ENCODE measurements around the gene ZNF766. TPM values are rescaled to one million over a fixed set of nuclear protein-coding genes. Genes with fewer than 3 reads are reported as not detected.
A peak's percentile ranks its signal among the peaks of the same experiment; 100 is the strongest.
"Not testable (repeated sequence)": the region's sequence is repeated elsewhere in the genome, so short reads cannot be mapped to it uniquely, and the experiment has no call there.

Gene ZNF766
- total RNA-seq, 4 donors from 2014 or later: 5.7 to 21.8 (median 8.3) TPM

DNA sequence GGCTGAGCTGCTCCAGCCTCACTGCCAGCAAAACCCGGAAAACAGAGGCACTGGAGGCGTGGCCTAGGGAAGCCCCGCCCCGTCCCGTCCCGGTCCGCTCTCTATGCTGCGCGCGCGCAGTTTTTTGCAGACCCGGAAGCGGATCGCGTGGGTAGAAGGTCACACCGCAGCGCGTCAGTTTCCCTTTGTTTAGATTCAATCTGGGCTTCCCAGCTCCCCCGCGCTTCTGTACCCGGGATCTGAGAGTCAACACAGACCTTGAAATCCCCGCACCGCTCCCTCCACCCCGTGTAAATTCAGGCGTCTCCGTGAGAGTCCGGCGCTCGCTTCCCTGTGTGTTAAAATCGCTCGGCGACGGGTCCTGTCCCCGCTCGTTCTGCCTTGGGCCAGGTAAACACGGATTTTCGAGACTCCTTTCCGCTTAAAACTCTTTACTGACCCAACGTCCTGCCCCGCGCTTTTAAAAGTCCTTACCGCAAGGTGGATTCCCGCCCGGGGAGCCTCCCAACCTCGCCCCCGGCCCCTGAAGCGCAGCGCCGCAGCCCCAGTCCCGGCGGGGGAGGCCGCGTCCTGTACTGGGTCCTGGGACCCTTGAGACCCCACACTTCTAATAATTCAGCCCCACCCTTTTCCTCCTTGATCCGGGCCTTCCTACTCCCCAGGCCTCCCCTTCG is 66.9 kb downstream of the ZNF766 start, which contains the start of gene ZNF610:
Gene ZNF610, plus strand, starts transcription at position 127 of the 674 bp plus-strand sequence. CDS start 12,930 bp downstream, outside the sequence.
- DNase-seq (ENCODE audit: low spot score): peak; percentile 66
- peak; percentile 85 for ATAC-seq (ENCODE audit: low FRiP score)
- TF ChIP-seq, protein P1, sequence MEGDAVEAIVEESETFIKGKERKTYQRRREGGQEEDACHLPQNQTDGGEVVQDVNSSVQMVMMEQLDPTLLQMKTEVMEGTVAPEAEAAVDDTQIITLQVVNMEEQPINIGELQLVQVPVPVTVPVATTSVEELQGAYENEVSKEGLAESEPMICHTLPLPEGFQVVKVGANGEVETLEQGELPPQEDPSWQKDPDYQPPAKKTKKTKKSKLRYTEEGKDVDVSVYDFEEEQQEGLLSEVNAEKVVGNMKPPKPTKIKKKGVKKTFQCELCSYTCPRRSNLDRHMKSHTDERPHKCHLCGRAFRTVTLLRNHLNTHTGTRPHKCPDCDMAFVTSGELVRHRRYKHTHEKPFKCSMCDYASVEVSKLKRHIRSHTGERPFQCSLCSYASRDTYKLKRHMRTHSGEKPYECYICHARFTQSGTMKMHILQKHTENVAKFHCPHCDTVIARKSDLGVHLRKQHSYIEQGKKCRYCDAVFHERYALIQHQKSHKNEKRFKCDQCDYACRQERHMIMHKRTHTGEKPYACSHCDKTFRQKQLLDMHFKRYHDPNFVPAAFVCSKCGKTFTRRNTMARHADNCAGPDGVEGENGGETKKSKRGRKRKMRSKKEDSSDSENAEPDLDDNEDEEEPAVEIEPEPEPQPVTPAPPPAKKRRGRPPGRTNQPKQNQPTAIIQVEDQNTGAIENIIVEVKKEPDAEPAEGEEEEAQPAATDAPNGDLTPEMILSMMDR (IDR thresholded peaks at IDR 0.05): no peak

DNA sequence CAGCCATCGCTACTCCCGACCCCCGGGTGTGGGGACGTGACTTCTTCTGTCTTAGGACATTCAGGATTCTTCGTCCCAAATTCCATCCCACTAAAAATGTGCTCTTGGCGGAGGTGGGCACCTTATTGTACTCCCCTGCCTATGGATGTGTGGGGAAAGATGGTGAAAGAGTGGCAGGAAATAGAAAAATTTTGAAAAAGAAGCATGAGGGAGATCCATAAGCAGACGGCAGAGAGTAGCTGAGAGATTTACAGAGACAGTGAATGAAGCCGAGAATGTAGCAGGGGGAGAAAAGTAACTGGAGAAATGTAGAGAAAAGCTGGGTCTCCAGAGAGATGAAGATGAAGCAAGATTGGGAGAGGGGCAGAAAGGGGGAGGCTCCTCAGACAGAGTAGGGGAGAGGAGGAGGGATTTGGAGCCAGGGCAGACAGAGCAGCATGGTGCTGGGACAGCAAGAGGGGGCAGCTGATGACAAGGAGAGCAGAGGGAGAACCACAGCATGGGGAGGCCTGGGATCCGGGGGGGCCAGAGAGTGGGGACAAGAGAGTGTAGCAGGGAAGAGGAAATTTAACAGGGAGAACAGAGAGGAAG is 67.5 kb downstream of the ZNF766 start:
- TF ChIP-seq, protein P1 (IDR thresholded peaks at IDR 0.05): no peak
- DNase-seq (ENCODE audit: low spot score) (no peak), ATAC-seq (ENCODE audit: low FRiP score) (no peak)

DNA sequence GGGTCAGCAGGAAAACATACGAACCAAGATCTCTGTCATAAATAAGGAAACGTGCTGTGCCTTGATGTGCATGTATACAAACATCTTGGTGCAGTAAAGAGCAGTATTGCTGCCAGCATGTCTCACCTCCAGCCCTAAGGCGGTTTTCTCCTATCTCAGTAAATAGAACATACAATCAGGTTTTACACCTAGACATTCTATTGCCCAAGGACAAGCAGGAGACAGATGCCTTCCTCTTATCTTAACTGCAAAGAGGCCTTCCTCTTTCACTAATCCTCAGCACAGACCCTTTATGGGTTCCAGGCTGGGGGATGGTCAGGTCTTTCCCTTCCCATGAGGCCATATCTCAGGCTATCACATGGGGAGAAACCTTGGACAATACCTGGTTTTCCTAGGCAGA is 69.6 kb downstream of the ZNF766 start:
- DNase-seq (ENCODE audit: low spot score); ATAC-seq (ENCODE audit: low FRiP score): not testable (repeated sequence)

DNA sequence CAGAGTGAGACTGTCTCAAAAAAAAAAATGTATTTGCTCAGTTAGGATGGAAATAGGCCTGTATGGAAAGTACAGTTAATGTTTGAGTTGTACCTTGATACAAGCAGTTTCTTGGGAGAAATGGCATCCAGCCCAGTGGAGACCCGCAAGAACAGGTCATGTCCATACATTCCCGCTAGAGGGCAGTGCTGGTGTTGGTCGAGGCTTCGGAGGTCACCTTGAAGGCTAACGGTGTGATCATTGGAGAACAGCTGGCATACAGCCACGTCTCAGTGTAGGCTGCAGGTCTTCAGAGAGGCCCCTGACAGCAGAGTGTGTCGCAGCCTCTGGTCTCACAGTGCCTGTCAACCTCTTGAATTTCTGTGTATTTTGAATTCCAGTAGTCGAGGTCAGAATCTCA is 74.2 kb downstream of the ZNF766 start:
- DNase-seq (ENCODE audit: low spot score) (peak; percentile 25), ATAC-seq (ENCODE audit: low FRiP score) (no peak)
- TF ChIP-seq, protein P1 (IDR thresholded peaks at IDR 0.05): no peak

DNA sequence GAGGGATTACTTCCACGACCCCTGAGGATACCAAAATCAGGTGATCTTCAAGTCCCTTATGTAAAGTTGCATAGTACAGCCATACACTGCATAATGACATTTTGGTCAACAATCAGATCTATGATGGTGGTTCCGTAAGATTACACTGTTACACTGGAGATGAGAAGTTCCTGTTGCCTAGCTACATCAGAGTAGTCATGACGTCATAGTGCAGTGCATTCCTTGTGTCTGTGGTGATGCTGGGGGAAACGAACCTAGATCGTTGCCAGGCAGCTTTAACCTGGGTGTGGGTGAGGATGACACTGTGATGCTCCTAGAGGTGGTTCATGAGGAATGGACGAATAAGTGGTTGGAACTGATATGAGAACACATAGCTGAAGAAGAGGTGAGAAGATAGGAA is 75.8 kb downstream of the ZNF766 start:
- DNase-seq (ENCODE audit: low spot score): no peak
- ATAC-seq (ENCODE audit: low FRiP score): no peak
- TF ChIP-seq, protein P1 (IDR thresholded peaks at IDR 0.05): no peak

Small RNAs within 50 kb of the gene (small RNA-seq; reads per million reads assigned to genes)
- not detected for gene MIR643
- gene MIR6801: not detected
- not detected for gene RF00019

Other genes starting within 250 kb of the ZNF766 start
- gene ZNF614, start 241.2 kb upstream of the ZNF766 start, total RNA-seq: 10 to 100 TPM in 1 of 4 donors, 1 to 10 TPM in 3; 6.8 to 12.7 (median 8.3) TPM
- 10 to 100 TPM in 3 of 4 donors, 1 to 10 TPM in 1; 7.3 to 15.3 (median 11.7) TPM for gene ZNF432, start 220.7 kb upstream of the ZNF766 start, total RNA-seq
- 10 to 100 TPM; 11.2 to 32.9 (median 21.8) TPM for gene ZNF841, start 173.8 kb upstream of the ZNF766 start, total RNA-seq
- 1 to 10 TPM; 3.0 to 7.1 (median 6.1) TPM for gene ZNF616, start 129.6 kb upstream of the ZNF766 start, total RNA-seq
- gene ZNF836, start 98.0 kb upstream of the ZNF766 start, total RNA-seq: 10 to 100 TPM in 1 of 4 donors, 1 to 10 TPM in 3; 5.8 to 15.1 (median 7.3) TPM
- gene PPP2R1A, start 79.5 kb upstream of the ZNF766 start, total RNA-seq: 100 to 1,000 TPM; 141 to 162 (median 156) TPM
- gene ZNF480, start 27.6 kb downstream of the ZNF766 start, total RNA-seq: 10 to 100 TPM in 1 of 4 donors, 1 to 10 TPM in 3; 4.9 to 12.9 (median 7.4) TPM
- gene ZNF610, start 66.7 kb downstream of the ZNF766 start, total RNA-seq: 1 to 10 TPM in 3 of 4 donors, under 1 TPM in 1; 0.48 to 3.5 (median 1.4) TPM
- gene ZNF880, start 100.3 kb downstream of the ZNF766 start, total RNA-seq: 10 to 100 TPM; 13.6 to 26.8 (median 16.1) TPM
- 10 to 100 TPM in 3 of 4 donors, 1 to 10 TPM in 1; 8.0 to 29.2 (median 11.9) TPM for gene ZNF528, start 128.3 kb downstream of the ZNF766 start, total RNA-seq
- gene ZNF534, start 159.6 kb downstream of the ZNF766 start, total RNA-seq: under 1 TPM in 1 of 4 donors, not detected in 3; 0.28 TPM
- 1 to 10 TPM in 2 of 4 donors, under 1 TPM in 2; 0.65 to 2.9 (median 1.5) TPM for gene ZNF578, start 184.0 kb downstream of the ZNF766 start, total RNA-seq